H1 (cell line): Measurements from ENCODE around the gene ICA1. TPM values are rescaled to one million over a fixed set of nuclear protein-coding genes. Genes with fewer than 3 reads are reported as not detected.

ENCODE experiments used
- CTCF ChIA-PET: fragments of 300-600 bp; sonication (Branson Sonifier 250); formaldehyde crosslinking; loops from one replicate; lab custom pipeline; 2021; ENCODE audit not compliant: partially characterized antibody; lab: Charles Lee
- POLR2A ChIA-PET: fragments of 300-600 bp; sonication (Branson Sonifier 250); formaldehyde crosslinking; loops from one replicate; lab custom pipeline; 2021; ENCODE audit warnings: inconsistent platforms; ENCODE audit not compliant: partially characterized antibody; lab: Charles Lee
- DNase-seq, 2 experiments: peaks; one replicate each; pipeline versions ENCODE4 v3.0.0 to v3.0.0-alpha.2; 2010 to 2022; ENCODE audit warnings: low spot score in 2 of 2, low read depth in 1 of 2, mixed read lengths in 1 of 2
- FAIRE-seq: peaks from 2 replicates; lab custom pipeline; 2011; peaks lifted over from hg19 to GRCh38; lab: Jason Lieb, UNC
- H2AFZ ChIP-seq: 2 replicates; pipeline ENCODE4 v1.8.1; 2012; ENCODE audit warnings: low read length, inconsistent platforms
- H2AK5ac ChIP-seq: 2 replicates; pipeline ENCODE4 v1.6.1; 2013; ENCODE audit warnings: low read depth, low read length
- H2BK120ac ChIP-seq: replicated peaks from 2 replicates; pipeline ENCODE3; 2013; ENCODE audit warnings: low read depth, low read length, inconsistent platforms
- H2BK12ac ChIP-seq: 2 replicates; pipeline ENCODE4 v1.6.1; 2013; ENCODE audit warnings: low read depth, low read length
- H2BK15ac ChIP-seq: 2 replicates; pipeline ENCODE4 v1.6.1; 2013; ENCODE audit warnings: low read length
- H2BK20ac ChIP-seq: 2 replicates; pipeline ENCODE4 v1.6.1; 2013; ENCODE audit warnings: low read length
- H2BK5ac ChIP-seq: 2 replicates; pipeline ENCODE4 v1.6.1; 2013; ENCODE audit warnings: low read depth, low read length
- H3K14ac ChIP-seq: 2 replicates; pipeline ENCODE4 v1.6.1; 2013; ENCODE audit warnings: inconsistent platforms; ENCODE audit not compliant: insufficient read length
- H3K18ac ChIP-seq: 2 replicates; pipeline ENCODE4 v1.6.1; 2013; ENCODE audit warnings: low read length; ENCODE audit errors: extremely low read depth
- H3K23ac ChIP-seq: 2 replicates; pipeline ENCODE4 v1.6.1; 2013; ENCODE audit warnings: inconsistent platforms; ENCODE audit not compliant: insufficient read length
- H3K23me2 ChIP-seq: 2 replicates; pipeline ENCODE4 v1.6.1; 2013; ENCODE audit warnings: low read depth, low read length
- H3K27ac ChIP-seq: 2 replicates; pipeline ENCODE4 v1.6.1; 2011; ENCODE audit warnings: low read depth, low read length, inconsistent platforms
- H3K27me3 ChIP-seq, 4 experiments: replicated peaks in 1 of 4; 1 replicate in 1 of 4; 2 replicates in 3 of 4; pipeline versions ENCODE4 v1.6.1 to v1.8.1; 2011 to 2013; ENCODE audit warnings: low read length in 3 of 4, mild to moderate bottlenecking in 3 of 4, inconsistent platforms in 2 of 4, mixed read lengths in 2 of 4, moderate library complexity in 1 of 4; ENCODE audit not compliant: control insufficient read depth in 3 of 4, insufficient read depth in 3 of 4; ENCODE audit errors: extremely low read depth in 1 of 4
- H3K36me3 ChIP-seq, 4 experiments: 2 replicates each; pipeline versions ENCODE4 v1.6.1 to v1.8.1; 2011 to 2013; ENCODE audit warnings: mild to moderate bottlenecking in 4 of 4, low read length in 3 of 4, moderate library complexity in 2 of 4, control low read depth in 1 of 4, inconsistent platforms in 1 of 4; ENCODE audit not compliant: insufficient read depth in 4 of 4, control insufficient read depth in 2 of 4
- H3K4ac ChIP-seq: replicated peaks from 2 replicates; pipeline ENCODE3; 2013; ENCODE audit warnings: low read length, low read depth, mixed read lengths, inconsistent platforms; ENCODE audit not compliant: insufficient read length
- H3K4me1 ChIP-seq, 4 experiments: replicated peaks in 1 of 4; 1 replicate in 1 of 4; 2 replicates in 3 of 4; pipeline versions ENCODE4 v1.6.1 to v1.8.1; 2011 to 2013; ENCODE audit warnings: low read length in 3 of 4, inconsistent platforms in 2 of 4, mixed read lengths in 1 of 4; ENCODE audit not compliant: insufficient read depth in 4 of 4, control insufficient read depth in 3 of 4
- H3K4me2 ChIP-seq, 2 experiments: 2 replicates each; pipeline versions ENCODE4 v1.6.1 to v1.8.1; 2011 to 2013; ENCODE audit warnings: low read depth in 2 of 2, low read length in 2 of 2, control low read depth in 1 of 2, inconsistent platforms in 1 of 2, mild to moderate bottlenecking in 1 of 2; ENCODE audit not compliant: insufficient read depth in 1 of 2
- H3K4me3 ChIP-seq, 4 experiments: fragments of 200-600, 300-600 bp in 1 of 4; sonication (generic), shearing (Covaris generic), sonication (Bioruptor Twin) in 1 of 4; 2 replicates each; pipeline versions ENCODE4 v1.5.1 to v1.8.1; 2011 to 2016; ENCODE audit warnings: low read length in 4 of 4, low read depth in 3 of 4, control low read depth in 2 of 4, inconsistent platforms in 2 of 4, mild to moderate bottlenecking in 2 of 4, mixed read lengths in 1 of 4, moderate library complexity in 1 of 4; ENCODE audit not compliant: insufficient read depth in 2 of 4; ENCODE audit errors: extremely low read depth in 1 of 4
- H3K56ac ChIP-seq: replicated peaks from 2 replicates; pipeline ENCODE3; 2013; ENCODE audit warnings: low read depth, mild to moderate bottlenecking, mixed read lengths, low read length, inconsistent platforms; ENCODE audit not compliant: insufficient read length
- H3K79me1 ChIP-seq: 2 replicates; pipeline ENCODE4 v1.6.1; 2013; ENCODE audit warnings: low read depth, low read length, control low read depth
- H3K79me2 ChIP-seq, 2 experiments: 2 replicates each; pipeline versions ENCODE4 v1.6.1 to v1.8.1; 2012 to 2013; ENCODE audit warnings: low read length in 2 of 2, mild to moderate bottlenecking in 2 of 2, inconsistent platforms in 1 of 2; ENCODE audit not compliant: insufficient read depth in 2 of 2, control insufficient read depth in 1 of 2
- H3K9ac ChIP-seq, 4 experiments: replicated peaks in 1 of 4; 1 replicate in 1 of 4; 2 replicates in 3 of 4; pipeline versions ENCODE4 v1.6.1 to v1.8.1; 2011 to 2013; ENCODE audit warnings: low read depth in 3 of 4, low read length in 3 of 4, control low read depth in 2 of 4, mild to moderate bottlenecking in 2 of 4, moderate library complexity in 2 of 4, inconsistent platforms in 1 of 4; ENCODE audit errors: extremely low read depth in 1 of 4
- H3K9me3 ChIP-seq, 2 experiments: 2 replicates each; pipeline versions ENCODE4 v1.6.1 to v1.8.1; 2012 to 2013; ENCODE audit warnings: mild to moderate bottlenecking in 2 of 2, moderate library complexity in 2 of 2, control low read depth in 1 of 2, inconsistent platforms in 1 of 2, low read depth in 1 of 2, low read length in 1 of 2, mixed read lengths in 1 of 2; ENCODE audit not compliant: insufficient read depth in 2 of 2
- H4K20me1 ChIP-seq, 2 experiments: replicated peaks in 1 of 2; 2 replicates each; pipeline versions ENCODE3 to v1.8.1; 2011 to 2013; ENCODE audit warnings: inconsistent platforms in 2 of 2, low read length in 2 of 2, mild to moderate bottlenecking in 1 of 2; ENCODE audit not compliant: insufficient read depth in 2 of 2, control insufficient read depth in 1 of 2
- H4K5ac ChIP-seq: 2 replicates; pipeline ENCODE4 v1.6.1; 2013; ENCODE audit warnings: low read length, low read depth, mixed read lengths, inconsistent platforms; ENCODE audit not compliant: insufficient read length
- H4K8ac ChIP-seq: 2 replicates; pipeline ENCODE4 v1.8.0; 2013; ENCODE audit warnings: mild to moderate bottlenecking, moderate library complexity, low read length, inconsistent platforms; ENCODE audit not compliant: insufficient read depth; ENCODE audit errors: extremely low read depth
- H4K91ac ChIP-seq: replicated peaks from 2 replicates; pipeline ENCODE3; 2013; ENCODE audit warnings: low read length, mixed read lengths, inconsistent platforms; ENCODE audit not compliant: insufficient read length
- ASH2L ChIP-seq: fragments of 200-600, 300-600 bp; sonication (generic); IDR thresholded peaks from one replicate; pipeline ENCODE4 v1.7.1; 2017; ENCODE audit warnings: low read length
- BACH1 ChIP-seq: IDR thresholded peaks from 2 replicates; pipeline ENCODE4 v1.6.1; 2012; ENCODE audit warnings: low read length, improper control_type of control experiment
- CHD2 ChIP-seq: IDR thresholded peaks from 2 replicates; pipeline ENCODE4 v1.6.1; 2012; ENCODE audit warnings: low read length, improper control_type of control experiment
- EGR1 ChIP-seq: IDR thresholded peaks from 2 replicates; pipeline ENCODE4 v1.6.1; 2011; ENCODE audit warnings: low read depth, low read length, borderline replicate concordance
- EP300 ChIP-seq, 2 experiments: IDR thresholded peaks; 1 replicate in 1 of 2; 2 replicates in 1 of 2; pipeline ENCODE4 v1.6.1; 2011 to 2012; ENCODE audit warnings: low read depth in 2 of 2, low read length in 2 of 2, mild to moderate bottlenecking in 2 of 2, borderline replicate concordance in 1 of 2, inconsistent platforms in 1 of 2, moderate library complexity in 1 of 2
- GTF2F1 ChIP-seq: IDR thresholded peaks from 2 replicates; pipeline ENCODE4 v1.6.1; 2012; ENCODE audit warnings: low read depth, low read length, improper control_type of control experiment, borderline replicate concordance
- HDAC2 ChIP-seq, 2 experiments: fragments of 300-600 bp in 1 of 2; sonication (generic) in 1 of 2; IDR thresholded peaks; 2 replicates each; pipeline ENCODE4 v1.6.1; 2011 to 2012; ENCODE audit warnings: low read depth in 2 of 2, low read length in 2 of 2, mild to moderate bottlenecking in 2 of 2, moderate library complexity in 2 of 2, borderline replicate concordance in 1 of 2, inconsistent platforms in 1 of 2
- HDAC6 ChIP-seq: IDR thresholded peaks from one replicate; pipeline ENCODE4 v1.7.1; 2012; ENCODE audit warnings: low read depth, mild to moderate bottlenecking, inconsistent platforms, low read length, moderate library complexity
- POU5F1 ChIP-seq: IDR thresholded peaks from 2 replicates; pipeline ENCODE4 v1.6.1; 2011; ENCODE audit warnings: low read depth, mild to moderate bottlenecking, low read length, moderate library complexity
- SRF ChIP-seq: IDR thresholded peaks from 2 replicates; pipeline ENCODE4 v1.6.1; 2011; ENCODE audit warnings: mild to moderate bottlenecking, low read depth, low read length, moderate library complexity
- TBP ChIP-seq: IDR thresholded peaks from 2 replicates; pipeline ENCODE4 v1.6.1; 2011; ENCODE audit warnings: low read depth, low read length, improper control_type of control experiment
- TEAD4 ChIP-seq: IDR thresholded peaks from 2 replicates; pipeline ENCODE4 v1.6.1; 2012; ENCODE audit warnings: low read depth, low read length, inconsistent platforms, mixed read lengths
- ZNF274 ChIP-seq: IDR thresholded peaks from 2 replicates; pipeline ENCODE4 v1.7.0; 2012; ENCODE audit warnings: low read length, borderline replicate concordance; ENCODE audit errors: extremely low read depth
- WGBS, 2 experiments: shearing (Covaris generic) in 1 of 2; methylation state at CpG; one replicate each; pipeline versions ENCODE4 v1.1.6 to v1.1.7; 2013 to 2015; ENCODE audit warnings: low lambda C conversion rate in 2 of 2, mixed read lengths in 2 of 2, inconsistent platforms in 1 of 2, low coverage in 1 of 2, missing lambda C conversion rate in 1 of 2; ENCODE audit not compliant: insufficient replicate concordance in 2 of 2, insufficient coverage in 1 of 2, insufficient read length in 1 of 2; ENCODE audit errors: extremely low coverage in 1 of 2, missing lambda C conversion rate in 1 of 2; 5-methylcytosine and 5-hydroxymethylcytosine counted together
- polyA plus RNA-seq, 7 experiments: library from polyadenylated mRNA; depleted of rRNA in 3 of 7; stranded (reverse) in 5 of 7; unstranded in 2 of 7; fragments of >200 nt in 5 of 7; fragments of 200-250 nt in 2 of 7; gene quantifications; 1 replicate in 5 of 7; 2 replicates in 1 of 7; 4 replicates in 1 of 7; pipeline versions ENCODE4 v1.2.1 to v1.2.3, GENCODE V29; 2011 to 2013; ENCODE audit warnings: missing spikeins in 2 of 7, mixed read lengths in 2 of 7
- total RNA-seq: library from RNA; stranded (reverse); fragmentation: NEBNext Ultra II Directional; extraction: Animal tissue kit (Norgen Biotek cat#: 25700); gene quantifications from 2 replicates; pipeline ENCODE4 v1.2.1, GENCODE V29; 2021

The ICA1 gene
- total and polyA plus RNA-seq, 2 of the 8 experiments (the other 6 are each of a cell fraction or from before 2014, with no cell fraction given): 14.9 to 37.1 TPM

- Histone ChIP-seq H4K8ac (no peak overlapping the region), H4K5ac (no peak overlapping the region), H3K9me3 (no peaks in the 10 kb centered on the region), H3K36me3 (no peaks in the 10 kb centered on the region), H2AFZ (no peak overlapping the region), H3K4me2 (no peak overlapping the region), H3K27ac (no peak overlapping the region), H3K4me3 (no peak overlapping the region), H2BK12ac (no peak overlapping the region), H3K23me2 (no peaks in the 10 kb centered on the region), H2BK120ac (no peak overlapping the region), H3K18ac (no peak overlapping the region), H2BK15ac (no peak overlapping the region), H2BK20ac (no peak overlapping the region), H4K91ac (no peak overlapping the region), H3K4me1 (peaks cover 0 to under 1% (median 0%) of the 10 kb centered on the region in 4 experiments; a peak in 2 of 7 replicates), H3K56ac (no peak overlapping the region), H3K14ac (no peak overlapping the region), H3K9ac (no peak overlapping the region), H2AK5ac (no peak overlapping the region), H3K79me2 (no peaks in the 10 kb centered on the region), H2BK5ac (no peak overlapping the region), H4K20me1 (no peaks in the 10 kb centered on the region), H3K27me3 (no peaks in the 10 kb centered on the region), H3K23ac (no peak overlapping the region), H3K4ac (no peak overlapping the region), H3K79me1 (no peaks in the 10 kb centered on the region)
- TF ChIP-seq HDAC6 (no peak), TBP (no peak), EP300 (IDR thresholded peaks at IDR 0.05; ENCODE audit: borderline replicate concordance in 1 of 2, low read depth in 2 of 2, low read length in 2 of 2) (no peak), SRF (no peak), BACH1 (no peak), EGR1 (no peak), POU5F1 (no peak), CHD2 (no peak), GTF2F1 (no peak), ASH2L (no peak), TEAD4 (no peak), HDAC2 (IDR thresholded peaks at IDR 0.05; ENCODE audit: borderline replicate concordance in 1 of 2, low read depth in 2 of 2, low read length in 2 of 2) (no peak), ZNF274 (no peak)
- DNase-seq: no peak
- WGBS, 2 experiments: 90% methylated on average over 3 of the region's 3 CpGs; no CpG with 5 or more reads in 1 of the 2 experiments
- FAIRE-seq: no peak
- ChIA-PET POLR2A (no interaction called here), CTCF (interaction anchor here (1.6 kb wide), 1 partner anchor 13 kb away, joined by 5 read pairs; no protein-coding TSS in a partner anchor)
Observed at GRCh38 chr7:8201846-8202441, 60.0 kb downstream of the ICA1 start.
